ENCODE data around the gene CLIC5. TPM values are rescaled to one million over a fixed set of nuclear protein-coding genes. Genes with fewer than 3 reads are reported as not detected.

CLIC5 gene
- total and polyA plus RNA-seq, 5 experiments from 2014 or later: 0.06 to 2.3 (median 0.42) TPM

- Mint-ChIP-seq H3K27me3 (peaks cover 0 to 9% (median 4%) of the 10 kb centered on the region in 5 donors), H3K36me3 (no peaks in the 10 kb centered on the region), H3K4me3 (no peak overlapping the region), H3K27ac (no peak overlapping the region), H3K4me1 (no peaks in the 10 kb centered on the region), H3K9me3 (no peaks in the 10 kb centered on the region)
- DNase-seq: no peak
- POLR2A ChIA-PET: no interaction called here
- ATAC-seq: no peak
These were observed 35.3 kb upstream of the CLIC5 start for GRCh38 chr6:46050845-46051405.

DNA sequence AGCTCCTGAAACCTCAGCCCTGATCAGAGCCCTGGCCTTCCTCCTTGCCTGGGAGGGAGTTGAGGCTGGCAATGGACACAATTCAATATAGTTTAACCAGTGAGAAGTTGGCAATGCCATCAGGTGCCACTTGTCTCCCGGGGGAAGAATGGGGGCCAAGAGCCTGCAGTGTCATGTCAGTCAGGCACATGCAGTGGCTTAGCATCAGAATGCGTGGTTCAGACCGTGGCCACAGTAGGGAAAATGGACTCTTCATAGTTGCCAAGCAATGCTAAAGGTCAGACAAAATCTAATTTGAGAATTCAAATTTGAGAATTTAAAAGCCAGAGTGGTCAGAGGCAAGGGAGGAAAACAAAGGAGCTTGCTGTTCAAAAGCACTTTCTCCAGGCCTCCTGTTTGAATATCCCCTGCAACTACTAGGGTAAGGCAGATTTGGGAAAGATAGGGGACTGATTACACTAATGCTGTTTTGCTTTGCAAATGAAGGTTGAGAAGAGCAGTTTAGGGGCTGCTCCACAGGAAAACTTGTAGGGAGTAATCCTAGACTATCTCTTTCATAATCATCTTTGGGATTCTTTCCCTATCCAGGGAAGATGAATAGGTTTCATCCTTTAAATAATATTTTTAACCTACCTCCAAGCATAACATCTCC, 33.1 kb upstream of the CLIC5 start:
- Mint-ChIP-seq H3K36me3 (no peaks in the 10 kb centered on the region), H3K4me3 (no peak overlapping the region), H3K27me3 (peaks cover 0 to 9% (median 0%) of the 10 kb centered on the region in 5 donors), H3K27ac (no peak overlapping the region), H3K9me3 (no peaks in the 10 kb centered on the region), H3K4me1 (no peaks in the 10 kb centered on the region)
- ATAC-seq (no peak), DNase-seq (no peak)
- POLR2A ChIA-PET: no interaction called here

- POLR2A ChIA-PET: no interaction called here
- H3K27me3 Mint-ChIP-seq: peaks cover 0 to 2% (median 0%) of the 10 kb centered on the region in 5 donors
- DNase-seq: no peak
- H3K27ac Mint-ChIP-seq: no peak overlapping the region
- no peaks in the 10 kb centered on the region for H3K9me3 Mint-ChIP-seq
- no peak overlapping the region for H3K4me3 Mint-ChIP-seq
- ATAC-seq: no peak
- no peaks in the 10 kb centered on the region for H3K36me3 Mint-ChIP-seq
- H3K4me1 Mint-ChIP-seq: no peaks in the 10 kb centered on the region
These were observed 31.0 kb upstream of the CLIC5 start for GRCh38 chr6:46046558-46047174.

GRCh38 chr6:46044881-46045617, 29.4 kb upstream of the CLIC5 start:
- Mint-ChIP-seq H3K4me3 (no peak overlapping the region), H3K27ac (no peak overlapping the region), H3K9me3 (no peaks in the 10 kb centered on the region), H3K27me3 (peaks cover 0 to 2% (median 0%) of the 10 kb centered on the region in 5 donors), H3K4me1 (no peaks in the 10 kb centered on the region), H3K36me3 (no peaks in the 10 kb centered on the region)
- POLR2A ChIA-PET: no interaction called here
- no peak for ATAC-seq
- DNase-seq: no peak

DNA sequence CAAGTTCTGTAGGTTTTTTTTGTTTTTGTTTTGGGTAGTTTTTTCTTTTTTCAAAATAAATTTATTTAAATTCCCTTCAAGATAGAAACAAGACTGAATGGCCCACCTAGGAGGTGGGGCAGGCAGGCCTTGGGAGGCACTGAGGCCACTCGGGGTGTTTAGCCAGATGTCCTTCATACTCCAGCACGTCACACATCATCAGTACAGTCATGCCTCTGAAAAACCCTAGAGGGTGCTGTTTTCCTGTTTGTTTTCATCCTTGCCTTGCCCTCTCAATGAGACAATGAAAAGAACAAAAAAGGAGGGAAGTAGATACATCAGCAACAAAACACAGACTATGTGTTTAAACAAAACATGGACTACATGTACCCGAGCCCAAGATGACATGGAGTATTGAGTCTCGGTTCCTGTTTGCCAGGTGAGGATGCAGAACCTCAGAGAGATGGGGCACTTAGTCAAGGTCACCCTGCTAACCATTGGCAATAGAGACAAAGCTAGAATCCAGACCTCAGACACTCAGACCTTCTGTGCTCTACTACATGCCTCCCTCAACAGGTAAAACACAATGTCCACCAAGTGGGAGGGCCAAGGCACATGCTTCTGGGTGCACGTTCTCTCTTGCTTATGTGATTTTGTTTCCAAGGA, 26.8 kb upstream of the CLIC5 start:
- no peaks in the 10 kb centered on the region for H3K4me1 Mint-ChIP-seq
- no peaks in the 10 kb centered on the region for H3K36me3 Mint-ChIP-seq

DNA sequence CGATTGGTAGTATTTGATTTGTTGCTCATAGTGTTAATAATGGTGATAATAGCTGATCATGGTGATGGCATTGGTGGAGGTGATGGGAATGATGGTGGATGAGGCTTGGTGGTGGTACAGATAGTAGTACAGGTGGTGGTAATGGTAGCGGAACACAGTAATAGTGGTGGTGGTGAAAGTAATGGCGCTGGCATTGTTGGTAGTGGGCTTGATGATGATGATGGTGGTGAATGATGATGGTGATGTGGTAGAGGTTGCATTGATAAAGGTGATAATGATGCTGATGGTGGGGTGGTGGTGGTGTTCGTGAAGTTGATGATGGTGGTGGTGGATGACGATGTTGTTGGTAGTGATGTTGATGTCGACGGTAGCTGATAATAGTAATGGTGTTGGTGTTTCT, 24.6 kb upstream of the CLIC5 start:
- no peaks in the 10 kb centered on the region for H3K27me3 Mint-ChIP-seq
- POLR2A ChIA-PET: no interaction called here
- H3K4me1 Mint-ChIP-seq: no peaks in the 10 kb centered on the region
- H3K9me3 Mint-ChIP-seq: no peaks in the 10 kb centered on the region
- H3K4me3 Mint-ChIP-seq: no peak overlapping the region
- DNase-seq (no peak), ATAC-seq (no peak)
- no peaks in the 10 kb centered on the region for H3K36me3 Mint-ChIP-seq
- H3K27ac Mint-ChIP-seq: no peak overlapping the region

More for the DNA sequence above, 26.8 kb upstream of the CLIC5 start:
- Mint-ChIP-seq H3K9me3 (no peaks in the 10 kb centered on the region), H3K4me3 (no peak overlapping the region), H3K27me3 (peaks cover 0 to 2% (median 0%) of the 10 kb centered on the region in 5 donors), H3K27ac (no peak overlapping the region)
- ATAC-seq (peak; percentile 33 to 49), DNase-seq (peak in 2 of 10 donors; percentile 7 to 10)
- POLR2A ChIA-PET: no interaction called here

DNA sequence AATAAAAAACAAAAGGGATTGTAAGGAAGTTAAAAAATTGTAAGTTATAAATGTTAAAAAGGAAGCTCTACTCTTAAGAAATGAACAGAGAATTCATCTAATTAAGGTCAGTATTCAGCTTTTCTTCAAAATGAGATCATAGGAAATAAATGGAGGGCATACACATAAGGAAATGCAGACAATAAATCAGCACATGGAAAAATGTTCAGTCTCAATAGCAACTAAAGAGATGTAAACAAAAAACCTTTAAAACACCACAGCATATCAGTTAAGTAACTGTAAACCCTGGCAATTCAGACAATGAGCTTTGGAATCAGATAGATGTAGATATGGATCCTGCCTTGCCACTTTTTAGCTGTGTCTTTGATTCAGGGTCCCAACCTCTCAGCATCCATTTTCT, 24.0 kb upstream of the CLIC5 start:
- DNase-seq: no peak
- POLR2A ChIA-PET: no interaction called here
- Mint-ChIP-seq H3K9me3 (no peaks in the 10 kb centered on the region), H3K4me1 (no peaks in the 10 kb centered on the region), H3K36me3 (no peaks in the 10 kb centered on the region), H3K4me3 (no peak overlapping the region), H3K27ac (no peak overlapping the region), H3K27me3 (no peaks in the 10 kb centered on the region)
- no peak for ATAC-seq

GRCh38 chr6:46036911-46037310, 21.3 kb upstream of the CLIC5 start:
- H3K4me3 Mint-ChIP-seq: no peak overlapping the region
- no peak overlapping the region for H3K27ac Mint-ChIP-seq
- DNase-seq (no peak), ATAC-seq (no peak)
- no peaks in the 10 kb centered on the region for H3K36me3 Mint-ChIP-seq
- H3K4me1 Mint-ChIP-seq: no peaks in the 10 kb centered on the region
- POLR2A ChIA-PET: no interaction called here
- H3K27me3 Mint-ChIP-seq: no peaks in the 10 kb centered on the region
- H3K9me3 Mint-ChIP-seq: no peaks in the 10 kb centered on the region

DNA sequence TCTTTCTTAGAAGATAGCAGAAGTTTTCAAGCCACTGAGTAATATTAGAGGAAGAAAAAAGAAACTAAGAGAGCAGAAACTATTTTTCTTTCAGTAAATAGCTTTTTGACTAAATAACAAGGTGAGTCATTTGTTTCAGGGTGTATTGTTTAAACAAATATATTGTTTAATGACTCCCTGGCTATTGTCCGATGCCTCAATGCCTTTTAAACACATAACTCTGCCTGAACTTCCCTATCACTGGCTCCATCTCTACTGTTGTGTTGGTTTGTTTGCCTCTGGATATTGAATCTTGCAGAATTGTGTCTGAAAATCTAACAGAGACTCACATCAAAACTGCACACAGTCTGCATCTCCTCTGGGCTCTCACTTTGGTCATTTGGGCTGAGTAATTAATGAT, 19.6 kb upstream of the CLIC5 start:
- H3K4me3 Mint-ChIP-seq: no peak overlapping the region
- H3K4me1 Mint-ChIP-seq: no peaks in the 10 kb centered on the region
- ATAC-seq (no peak), DNase-seq (no peak)
- H3K27me3 Mint-ChIP-seq: peaks cover 0 to 5% (median under 1%) of the 10 kb centered on the region in 5 donors
- no peaks in the 10 kb centered on the region for H3K9me3 Mint-ChIP-seq
- POLR2A ChIA-PET: no interaction called here
- no peaks in the 10 kb centered on the region for H3K36me3 Mint-ChIP-seq
- H3K27ac Mint-ChIP-seq: no peak overlapping the region

- DNase-seq (no peak), ATAC-seq (no peak)
- H3K4me1 Mint-ChIP-seq: no peaks in the 10 kb centered on the region
- H3K4me3 Mint-ChIP-seq: no peak overlapping the region
- no peak overlapping the region for H3K27ac Mint-ChIP-seq
- H3K9me3 Mint-ChIP-seq: no peaks in the 10 kb centered on the region
- POLR2A ChIA-PET: no interaction called here
- H3K36me3 Mint-ChIP-seq: no peaks in the 10 kb centered on the region
- H3K27me3 Mint-ChIP-seq: peaks cover 0 to 9% (median 4%) of the 10 kb centered on the region in 5 donors
These were observed 16.7 kb upstream of the CLIC5 start for GRCh38 chr6:46032110-46032998.

DNA sequence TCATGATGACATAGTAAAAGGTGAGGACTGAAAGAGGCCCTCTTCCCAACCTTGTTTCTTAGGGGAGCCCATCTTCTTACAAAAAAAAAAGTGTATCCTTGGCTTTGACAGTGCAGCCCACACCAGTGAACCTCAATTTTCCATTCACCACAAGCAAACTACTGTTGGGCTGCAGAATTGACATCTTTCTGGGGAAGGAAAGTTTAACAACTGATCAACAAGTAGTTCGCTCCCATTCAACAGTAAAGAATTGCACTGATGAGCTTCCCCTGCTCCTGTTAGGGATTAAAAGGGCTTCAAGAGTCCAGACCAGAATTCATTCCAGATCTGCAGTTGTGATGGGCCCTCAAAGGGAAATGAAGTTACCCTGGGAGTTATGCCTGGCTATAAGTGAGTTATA, 13.9 kb upstream of the CLIC5 start:
- H3K36me3 Mint-ChIP-seq: no peaks in the 10 kb centered on the region

DNA sequence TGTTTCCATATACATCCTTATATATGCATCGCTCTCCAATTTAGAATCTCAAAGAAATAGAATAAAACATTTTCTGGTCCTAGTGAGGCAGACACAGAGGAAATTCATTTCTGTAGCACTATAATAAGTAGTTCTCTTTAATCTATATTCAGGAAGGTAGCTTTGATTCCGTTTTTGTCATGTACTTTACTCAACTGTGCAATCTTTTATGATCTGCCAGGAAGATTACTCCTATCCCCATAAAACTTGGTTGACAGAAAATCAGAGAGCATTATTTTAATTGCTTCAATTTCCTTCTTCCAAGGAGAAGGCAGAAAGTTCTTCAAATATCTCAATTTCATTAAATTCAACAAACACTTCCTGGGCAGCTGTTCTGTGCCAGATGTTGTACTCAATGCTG, 10.6 kb upstream of the CLIC5 start:
- POLR2A ChIA-PET: no interaction called here
- Mint-ChIP-seq H3K36me3 (no peaks in the 10 kb centered on the region), H3K4me3 (no peak overlapping the region), H3K27ac (no peak overlapping the region), H3K27me3 (peaks cover 0 to 9% (median 6%) of the 10 kb centered on the region in 5 donors), H3K4me1 (no peaks in the 10 kb centered on the region), H3K9me3 (peaks cover 0 to 1% (median 0%) of the 10 kb centered on the region in 9 donors)
- ATAC-seq (no peak), DNase-seq (no peak)

More for the DNA sequence above, 13.9 kb upstream of the CLIC5 start:
- Mint-ChIP-seq H3K9me3 (peaks cover 0 to 1% (median 0%) of the 10 kb centered on the region in 9 donors), H3K4me3 (no peak overlapping the region), H3K4me1 (no peaks in the 10 kb centered on the region), H3K27me3 (peaks cover 0 to 9% (median 4%) of the 10 kb centered on the region in 5 donors), H3K27ac (no peak overlapping the region)
- no peak for ATAC-seq
- DNase-seq: no peak
- POLR2A ChIA-PET: no interaction called here

Measured in naive thymus-derived CD8-positive, alpha-beta T cell (primary cell).